ENCODE data around the gene SH3GL3.

Gene SH3GL3

DNA sequence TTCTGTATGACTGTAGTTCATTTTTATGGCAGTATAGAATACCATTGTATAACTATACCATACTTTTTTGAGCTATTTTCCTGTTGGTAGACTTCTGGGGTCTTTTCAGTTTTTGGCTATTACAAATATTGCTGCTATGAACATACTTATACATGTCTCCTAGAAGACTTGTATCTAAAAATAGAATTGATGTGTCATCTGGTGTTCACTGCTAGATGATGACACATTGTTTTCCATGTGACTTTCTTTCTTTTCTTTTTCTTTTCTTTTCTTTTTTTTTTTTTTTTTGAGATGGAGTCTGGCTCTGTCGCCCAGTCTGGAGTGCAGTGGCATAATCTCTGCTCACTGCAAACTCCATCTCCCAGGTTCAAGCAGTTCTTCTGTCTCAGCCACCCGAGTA lies 69.8 kb downstream of the SH3GL3 start:
- DNase-seq (ENCODE audit: low read depth, low spot score) = no peak
- H3K36me3 ChIP-seq (ENCODE audit: insufficient read depth, insufficient read length, low read length) = no peaks in the 10 kb centered on the region
- H3K9me3 ChIP-seq (ENCODE audit: insufficient read depth, low read length) = no peaks in the 10 kb centered on the region
- H3K9ac ChIP-seq (ENCODE audit: insufficient read length, low read depth) = no peak overlapping the region
- no peaks in the 10 kb centered on the region for H3K27me3 ChIP-seq (ENCODE audit: insufficient read depth, insufficient read length)
- TF ChIP-seq YY1 (IDR thresholded peaks at IDR 0.05; ENCODE audit: insufficient read depth, insufficient read length) (no peak), SUZ12 (IDR thresholded peaks at IDR 0.05; ENCODE audit: extremely low read depth, insufficient read depth, insufficient read length) (no peak)
- H3K4me1 ChIP-seq (ENCODE audit: insufficient read depth, insufficient read length) = no peaks in the 10 kb centered on the region
- no peak overlapping the region for H3K4me3 ChIP-seq (ENCODE audit: insufficient read length, low read depth)

DNA sequence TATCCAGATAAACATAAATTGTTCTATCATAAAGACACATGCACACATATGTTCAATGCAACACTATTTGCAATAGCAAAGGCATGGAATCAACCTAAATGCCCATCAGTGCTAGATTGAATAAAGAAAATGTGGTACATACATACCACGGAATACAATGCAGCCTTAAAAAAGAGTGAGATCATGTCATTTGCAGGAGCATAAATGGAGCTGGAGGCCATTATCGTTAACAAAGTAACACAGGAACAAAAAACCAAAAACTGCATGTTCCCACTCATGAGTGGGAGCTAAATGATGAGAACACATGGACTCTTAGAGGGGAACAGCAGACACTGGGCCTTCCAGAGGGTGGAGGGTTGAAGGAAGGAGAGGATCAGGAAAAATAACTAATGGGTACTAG lies 79.2 kb downstream of the SH3GL3 start:
- Histone ChIP-seq H3K9ac (ENCODE audit: insufficient read length, low read depth) (no peak overlapping the region), H3K36me3 (ENCODE audit: insufficient read depth, insufficient read length, low read length) (no peaks in the 10 kb centered on the region), H3K27me3 (ENCODE audit: insufficient read depth, insufficient read length) (no peaks in the 10 kb centered on the region), H3K9me3 (ENCODE audit: insufficient read depth, low read length) (peaks cover 21% of the 10 kb centered on the region), H3K4me1 (ENCODE audit: insufficient read depth, insufficient read length) (no peaks in the 10 kb centered on the region), H3K4me3 (ENCODE audit: insufficient read length, low read depth) (no peak overlapping the region)
- no peak for DNase-seq (ENCODE audit: low read depth, low spot score)
- TF ChIP-seq SUZ12 (IDR thresholded peaks at IDR 0.05; ENCODE audit: extremely low read depth, insufficient read depth, insufficient read length) (no peak), YY1 (IDR thresholded peaks at IDR 0.05; ENCODE audit: insufficient read depth, insufficient read length) (no peak), ZNF274 (IDR thresholded peaks at IDR 0.05; ENCODE audit: low read depth, low read length) (no peak)

DNA sequence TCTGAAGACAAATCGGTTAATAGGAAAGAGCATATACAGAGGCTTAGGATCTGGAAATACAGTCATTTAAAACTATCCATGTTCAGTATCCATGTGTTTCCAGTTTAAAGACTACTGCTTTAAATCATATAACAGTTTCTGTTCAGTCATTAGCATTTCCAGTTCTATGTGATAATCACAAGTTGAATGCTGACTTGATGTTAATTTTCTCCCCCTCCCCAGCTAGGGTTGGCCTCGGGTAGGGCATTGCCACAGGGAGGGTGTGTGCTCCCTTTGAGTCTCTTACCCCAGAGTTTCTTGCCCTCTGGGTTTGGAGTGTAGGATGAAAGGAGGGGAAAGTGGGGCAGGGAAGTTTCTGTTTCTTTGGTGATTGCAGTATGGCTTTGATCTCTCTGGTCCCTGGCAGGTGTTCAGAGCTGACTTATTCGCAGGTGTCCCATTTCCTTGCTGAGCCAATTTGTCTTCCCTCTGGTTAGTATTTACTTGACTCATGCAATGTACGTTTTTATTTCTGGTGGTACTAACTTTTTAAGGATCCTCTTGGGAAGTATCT lies 86.3 kb downstream of the SH3GL3 start:
- TF ChIP-seq ZNF274 (IDR thresholded peaks at IDR 0.05; ENCODE audit: low read depth, low read length) (no peak), SUZ12 (IDR thresholded peaks at IDR 0.05; ENCODE audit: extremely low read depth, insufficient read depth, insufficient read length) (no peak), YY1 (IDR thresholded peaks at IDR 0.05; ENCODE audit: insufficient read depth, insufficient read length) (no peak)
- H3K27me3 ChIP-seq (ENCODE audit: insufficient read depth, insufficient read length) = no peaks in the 10 kb centered on the region

DNA sequence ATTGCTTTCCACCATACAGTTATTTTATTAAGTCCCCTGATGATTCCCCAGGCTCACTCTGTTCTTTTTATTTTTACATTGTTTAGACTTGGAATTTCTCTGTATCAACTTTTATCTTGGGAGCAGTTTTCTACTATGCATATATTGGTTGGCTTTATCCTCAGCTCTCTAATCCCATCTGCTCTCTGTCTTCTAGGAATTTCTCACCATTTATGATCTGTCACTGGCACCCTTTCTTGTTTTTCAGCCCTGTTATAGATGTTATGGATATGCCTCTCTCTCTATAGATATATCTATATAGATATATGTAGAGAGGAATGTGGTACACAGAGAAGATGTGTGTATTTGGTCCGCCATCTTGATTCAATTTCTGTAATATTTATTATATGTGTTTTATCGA lies 90.5 kb downstream of the SH3GL3 start:
- H3K36me3 ChIP-seq (ENCODE audit: insufficient read depth, insufficient read length, low read length) = no peaks in the 10 kb centered on the region
- TF ChIP-seq YY1 (IDR thresholded peaks at IDR 0.05; ENCODE audit: insufficient read depth, insufficient read length) (no peak), ZNF274 (IDR thresholded peaks at IDR 0.05; ENCODE audit: low read depth, low read length) (no peak), SUZ12 (IDR thresholded peaks at IDR 0.05; ENCODE audit: extremely low read depth, insufficient read depth, insufficient read length) (no peak)
- H3K4me1 ChIP-seq (ENCODE audit: insufficient read depth, insufficient read length) = no peaks in the 10 kb centered on the region
- DNase-seq (ENCODE audit: low read depth, low spot score) = no peak
- no peak overlapping the region for H3K4me3 ChIP-seq (ENCODE audit: insufficient read length, low read depth)
- H3K9me3 ChIP-seq (ENCODE audit: insufficient read depth, low read length) = no peaks in the 10 kb centered on the region; the same call in 1 of the 2 replicates
- no peak overlapping the region for H3K9ac ChIP-seq (ENCODE audit: insufficient read length, low read depth)
- no peaks in the 10 kb centered on the region for H3K27me3 ChIP-seq (ENCODE audit: insufficient read depth, insufficient read length)

More for the DNA sequence above, 86.3 kb downstream of the SH3GL3 start:
- H3K4me1 ChIP-seq (ENCODE audit: insufficient read depth, insufficient read length) = no peaks in the 10 kb centered on the region
- no peaks in the 10 kb centered on the region for H3K36me3 ChIP-seq (ENCODE audit: insufficient read depth, insufficient read length, low read length)
- H3K4me3 ChIP-seq (ENCODE audit: insufficient read length, low read depth) = no peak overlapping the region
- H3K9me3 ChIP-seq (ENCODE audit: insufficient read depth, low read length) = peaks cover 8% of the 10 kb centered on the region
- no peak for DNase-seq (ENCODE audit: low read depth, low spot score)
- H3K9ac ChIP-seq (ENCODE audit: insufficient read length, low read depth) = no peak overlapping the region

DNA sequence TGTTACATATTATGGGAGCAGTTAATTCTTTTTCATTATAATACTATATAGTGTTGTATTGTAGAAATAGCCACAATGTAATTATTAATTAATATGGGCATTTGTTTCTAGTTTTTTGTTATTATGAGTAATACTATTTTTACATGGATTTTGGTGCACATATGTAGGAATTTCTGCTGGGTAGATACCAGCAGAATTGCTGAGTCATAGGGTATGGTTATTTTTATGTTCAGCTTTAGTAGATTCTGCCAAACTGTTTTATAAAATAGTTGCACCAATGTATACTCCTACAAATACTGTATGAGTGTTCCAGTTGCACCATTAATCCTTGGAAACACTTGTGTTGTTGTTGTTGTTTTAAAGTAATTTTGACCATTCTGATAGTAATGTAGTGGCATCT lies 91.5 kb downstream of the SH3GL3 start:
- H3K36me3 ChIP-seq (ENCODE audit: insufficient read depth, insufficient read length, low read length) = no peaks in the 10 kb centered on the region
- peaks cover 11% of the 10 kb centered on the region for H3K9me3 ChIP-seq (ENCODE audit: insufficient read depth, low read length)
- no peaks in the 10 kb centered on the region for H3K27me3 ChIP-seq (ENCODE audit: insufficient read depth, insufficient read length)
- no peak overlapping the region for H3K4me3 ChIP-seq (ENCODE audit: insufficient read length, low read depth)
- no peaks in the 10 kb centered on the region for H3K4me1 ChIP-seq (ENCODE audit: insufficient read depth, insufficient read length)
- no peak overlapping the region for H3K9ac ChIP-seq (ENCODE audit: insufficient read length, low read depth)
- TF ChIP-seq SUZ12 (IDR thresholded peaks at IDR 0.05; ENCODE audit: extremely low read depth, insufficient read depth, insufficient read length) = no peak
- no peak for DNase-seq (ENCODE audit: low read depth, low spot score)

DNA sequence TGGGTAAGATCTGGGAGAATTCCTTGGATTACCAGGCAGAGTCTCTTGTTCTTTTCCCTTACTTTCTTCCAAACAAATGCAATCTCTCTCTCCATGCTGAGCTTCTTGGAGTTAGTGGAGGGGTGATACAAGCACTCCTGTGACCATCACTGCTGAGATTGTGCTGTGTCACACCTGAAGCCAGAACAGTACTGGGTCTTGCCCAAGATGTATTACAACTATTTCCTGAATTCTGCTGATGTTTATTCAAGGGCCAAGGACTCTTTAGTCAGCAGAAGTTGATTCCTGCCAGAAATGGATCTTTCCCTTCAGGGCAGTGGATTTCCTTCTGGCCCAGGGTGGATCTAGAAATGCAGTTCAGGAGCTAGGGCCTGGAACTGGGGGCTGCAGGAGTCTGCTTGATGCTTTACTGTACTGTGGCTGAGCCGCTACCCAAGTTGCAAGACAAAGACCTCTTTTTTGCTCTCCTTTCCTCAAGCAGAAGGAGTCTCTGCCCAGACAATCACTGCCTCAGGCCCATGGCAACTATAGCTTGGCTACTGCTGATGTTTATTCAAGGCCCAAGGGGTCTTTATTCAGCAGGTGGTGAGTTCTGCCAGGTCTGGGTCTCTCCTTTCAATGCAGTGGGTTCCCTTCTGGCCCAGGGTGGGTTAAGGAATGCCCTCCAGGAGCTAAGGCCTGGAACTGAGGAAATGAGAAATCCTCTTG lies 98.8 kb downstream of the SH3GL3 start:
- H3K9ac ChIP-seq (ENCODE audit: insufficient read length, low read depth) = no peak overlapping the region
- peaks cover 19% of the 10 kb centered on the region for H3K9me3 ChIP-seq (ENCODE audit: insufficient read depth, low read length)
- no peaks in the 10 kb centered on the region for H3K27me3 ChIP-seq (ENCODE audit: insufficient read depth, insufficient read length)
- no peak for TF ChIP-seq SUZ12 (IDR thresholded peaks at IDR 0.05; ENCODE audit: extremely low read depth, insufficient read depth, insufficient read length)
- TF ChIP-seq YY1 (IDR thresholded peaks at IDR 0.05; ENCODE audit: insufficient read depth, insufficient read length) = no peak
- TF ChIP-seq ZNF274 (IDR thresholded peaks at IDR 0.05; ENCODE audit: low read depth, low read length) = no peak
- H3K4me3 ChIP-seq (ENCODE audit: insufficient read length, low read depth) = no peak overlapping the region
- DNase-seq (ENCODE audit: low read depth, low spot score) = no peak
- no peaks in the 10 kb centered on the region for H3K36me3 ChIP-seq (ENCODE audit: insufficient read depth, insufficient read length, low read length)
- H3K4me1 ChIP-seq (ENCODE audit: insufficient read depth, insufficient read length) = no peaks in the 10 kb centered on the region

DNA sequence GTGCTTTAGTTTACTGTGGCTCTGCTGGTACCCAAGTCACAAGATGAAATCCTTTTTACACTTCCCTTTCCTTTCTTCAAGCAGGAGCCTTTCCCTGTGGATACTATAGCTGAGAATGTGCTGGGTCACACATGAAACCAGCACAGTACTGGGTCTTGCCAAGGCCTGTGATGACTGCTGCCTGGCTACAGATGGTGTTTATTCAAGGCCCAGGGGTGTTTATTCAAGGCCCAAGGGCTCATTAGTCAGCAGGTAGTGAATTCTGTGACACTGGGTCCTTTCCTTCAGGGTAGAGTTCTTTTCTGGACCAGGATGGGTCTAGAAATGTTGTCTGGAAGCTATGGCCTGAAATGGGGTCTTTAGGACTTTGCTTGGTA lies 99.4 kb downstream of the SH3GL3 start:
- no peak overlapping the region for H3K9ac ChIP-seq (ENCODE audit: insufficient read length, low read depth)
- no peaks in the 10 kb centered on the region for H3K27me3 ChIP-seq (ENCODE audit: insufficient read depth, insufficient read length)
- H3K4me3 ChIP-seq (ENCODE audit: insufficient read length, low read depth) = no peak overlapping the region
- TF ChIP-seq SUZ12 (IDR thresholded peaks at IDR 0.05; ENCODE audit: extremely low read depth, insufficient read depth, insufficient read length) (no peak), YY1 (IDR thresholded peaks at IDR 0.05; ENCODE audit: insufficient read depth, insufficient read length) (no peak), ZNF274 (IDR thresholded peaks at IDR 0.05; ENCODE audit: low read depth, low read length) (no peak)
- no peak for DNase-seq (ENCODE audit: low read depth, low spot score)
- H3K9me3 ChIP-seq (ENCODE audit: insufficient read depth, low read length) = peaks cover 19% of the 10 kb centered on the region
- no peaks in the 10 kb centered on the region for H3K36me3 ChIP-seq (ENCODE audit: insufficient read depth, insufficient read length, low read length)
- no peaks in the 10 kb centered on the region for H3K4me1 ChIP-seq (ENCODE audit: insufficient read depth, insufficient read length)

Data from NT2/D1 (cell line).